Tibial nerve (tissue), 3 donors: ENCODE data around the gene CEACAM19.

ENCODE experiments used
- CTCF ChIP-seq, 5 experiments: fragments of 200-600 bp in 3 of 5; fragments of 450-650 bp in 2 of 5; sonication (generic) in 3 of 5; IDR thresholded peaks; one replicate each; pipeline ENCODE4 v1.5.1; 2016 to 2019; ENCODE audit warnings: antibody characterized with exemption in 5 of 5, mild to moderate bottlenecking in 3 of 5, moderate library complexity in 2 of 5
- POLR2A ChIP-seq, 2 donors: fragments of 450-650 bp; IDR thresholded peaks; one replicate each; pipeline ENCODE4 v1.6.1; 2017; ENCODE audit warnings: antibody characterized with exemption in 2 of 2, mild to moderate bottlenecking in 2 of 2, moderate library complexity in 2 of 2

- TF ChIP-seq CTCF (IDR thresholded peaks at IDR 0.05): no peak
- TF ChIP-seq POLR2A (IDR thresholded peaks at IDR 0.05): no peak
These were observed 55.2 kb downstream of the CEACAM19 start for GRCh38 chr19:44726465-44726864.
